ENCODE results near the gene CLEC20A.

GRCh38 chr1:178502330-178502714 lies 5.6 kb upstream of the CLEC20A start:
- TF ChIP-seq POLR2AphosphoS5 (IDR thresholded peaks at IDR 0.05) (no peak), POLR2A (IDR thresholded peaks at IDR 0.05) (no peak), EP300 (IDR thresholded peaks at IDR 0.05) (no peak)

All from stomach (tissue), 4 donors.